ENCODE results near the gene OR1S1.

GRCh38 chr11:58188770-58189169, 23.8 kb upstream of the OR1S1 start, which contains the start of gene OR9Q2:
- TF ChIP-seq MYC (IDR thresholded peaks at IDR 0.05; ENCODE audit: low read depth, low read length): no peak
- TF ChIP-seq CTCF (IDR thresholded peaks at IDR 0.05; ENCODE audit: extremely low read depth in 1 of 2, insufficient read depth in 1 of 2, low read depth in 1 of 2, low read length in 2 of 2): no peak
- no peak for TF ChIP-seq POLR2A (IDR thresholded peaks at IDR 0.05; ENCODE audit: low read depth, low read length)
- no peak for TF ChIP-seq POLR2AphosphoS5 (IDR thresholded peaks at IDR 0.05; ENCODE audit: insufficient read depth, low read depth, low read length)
- TF ChIP-seq MAX (IDR thresholded peaks at IDR 0.05; ENCODE audit: insufficient read depth, insufficient read length): no peak
- TF ChIP-seq EZH2 (IDR thresholded peaks at IDR 0.05; ENCODE audit: borderline replicate concordance, low read depth, low read length, severe bottlenecking): no peak
- TF ChIP-seq FOS (IDR thresholded peaks at IDR 0.05; ENCODE audit: borderline replicate concordance, insufficient read depth, low read length): no peak
- TF ChIP-seq GATA2 (IDR thresholded peaks at IDR 0.05; ENCODE audit: insufficient read depth, insufficient read length, low read depth, low read length): no peak

Measured in endothelial cell of umbilical vein (primary cell).